PC-3 (cell line): ENCODE measurements around the gene SLC6A16. TPM values are rescaled to one million over a fixed set of nuclear protein-coding genes. Genes with fewer than 3 reads are reported as not detected.

Experiments
- ATAC-seq: fragments of 200-7000 bp; cut with Tn5 transposase; 2 replicates; pipeline ENCODE4 v1.9.1; 2020; ENCODE audit warnings: mild to moderate bottlenecking, moderate library complexity
- BruUV-seq: library from RNA; stranded (reverse); fragments of 400-500 nt; replicated peaks from 2 replicates; lab custom pipeline; 2021; lab: Mats Ljungman, UMichigan
- CTCF ChIA-PET: fragments of 300-600 bp; sonication (Branson Sonifier 250); formaldehyde crosslinking; loops from one replicate; lab custom pipeline; 2022; ENCODE audit warnings: antibody characterized with exemption; lab: Charles Lee
- POLR2A ChIA-PET: fragments of 300-600 bp; sonication (Branson Sonifier 250); formaldehyde crosslinking; loops from one replicate; lab custom pipeline; 2022; ENCODE audit warnings: antibody characterized with exemption; ENCODE audit not compliant: unreplicated experiment; lab: Charles Lee
- DNase-seq: peaks from one replicate; pipeline ENCODE4 v3.0.0-alpha.2; 2015
- H2AFZ ChIP-seq: fragments of 300-600 bp; sonication (generic); 2 replicates; pipeline ENCODE4 v1.6.0; 2016; ENCODE audit warnings: antibody characterized with exemption, low read length
- H3F3A ChIP-seq: fragments of 300-600 bp; sonication (generic); one replicate; pipeline ENCODE4 v1.6.0; 2017; ENCODE audit warnings: antibody characterized with exemption, low read length, control low read depth, mild to moderate bottlenecking; ENCODE audit not compliant: unreplicated experiment
- H3K27ac ChIP-seq: fragments of 300-600 bp; sonication (generic); 2 replicates; pipeline ENCODE4 v1.5.1; 2016; ENCODE audit warnings: mild to moderate bottlenecking, low read length
- H3K27me3 ChIP-seq: fragments of 300-600 bp; sonication (generic); 2 replicates; pipeline ENCODE4 v1.6.1; 2016; ENCODE audit warnings: low read length, mixed read lengths
- H3K36me3 ChIP-seq: fragments of 300-600 bp; sonication (generic); 2 replicates; pipeline ENCODE4 v1.6.1; 2016; ENCODE audit warnings: low read depth, mixed run types, low read length, mixed read lengths
- H3K4me1 ChIP-seq: fragments of 300-600 bp; sonication (generic); 2 replicates; pipeline ENCODE4 v1.5.1; 2016; ENCODE audit warnings: low read length; ENCODE audit not compliant: insufficient read depth
- H3K4me2 ChIP-seq: fragments of 300-600 bp; sonication (generic); 2 replicates; pipeline ENCODE4 v1.6.0; 2016; ENCODE audit warnings: low read length
- H3K4me3 ChIP-seq: fragments of 300-600 bp; sonication (generic); 2 replicates; pipeline ENCODE4 v1.5.1; 2016; ENCODE audit warnings: mild to moderate bottlenecking, low read length, mixed read lengths
- H3K79me2 ChIP-seq: fragments of 300-600 bp; sonication (generic); 2 replicates; pipeline ENCODE4 v1.6.1; 2017; ENCODE audit warnings: low read length, mixed read lengths
- H3K9ac ChIP-seq: fragments of 300-600 bp; sonication (generic); 2 replicates; pipeline ENCODE4 v1.6.0; 2016; ENCODE audit warnings: mild to moderate bottlenecking, low read length
- H3K9me2 ChIP-seq: fragments of 300-600 bp; sonication (generic); replicated peaks from 2 replicates; pipeline ENCODE4 v1.6.1; 2016; ENCODE audit warnings: mixed run types, low read length, mixed read lengths
- H3K9me3 ChIP-seq: fragments of 300-600 bp; sonication (generic); 2 replicates; pipeline ENCODE4 v1.6.1; 2016; ENCODE audit warnings: low read length, mixed read lengths
- H4K20me1 ChIP-seq: fragments of 300-600 bp; sonication (generic); 2 replicates; pipeline ENCODE4 v1.6.1; 2016; ENCODE audit warnings: low read length, mixed read lengths
- CTCF ChIP-seq: fragments of 300-600 bp; sonication (generic); conservative IDR thresholded peaks from 2 replicates; pipeline ENCODE4 v1.5.1; 2017; ENCODE audit warnings: antibody characterized with exemption, low read depth, mild to moderate bottlenecking, low read length
- EZH2 ChIP-seq: fragments of 300-600 bp; sonication (generic); IDR thresholded peaks from one replicate; pipeline ENCODE4 v1.6.1; 2017; ENCODE audit warnings: antibody characterized with exemption, mild to moderate bottlenecking, low read length; ENCODE audit not compliant: unreplicated experiment
- EZH2phosphoT487 ChIP-seq: fragments of 300-600 bp; sonication (generic); IDR thresholded peaks from 2 replicates; pipeline ENCODE4 v1.6.1; 2018; ENCODE audit warnings: mild to moderate bottlenecking, antibody characterized with exemption, low read length, borderline replicate concordance
- intact Hi-C: fragments of 100-400 bp; cut with micrococcal nuclease; formaldehyde crosslinking; loops from 2 replicates; pipeline ENCODE4 v1.9.0; 2023
- total RNA-seq: library from RNA; depleted of rRNA; stranded (reverse); fragments of >200 nt; gene quantifications from 2 replicates; pipeline ENCODE4 v1.2.3, GENCODE V29; 2014

The SLC6A16 gene
- total RNA-seq, 1 experiment from 2014 or later = not detected

- Histone ChIP-seq H3K9ac (no peak overlapping the region), H3K36me3 (peaks cover 17% of the 10 kb centered on the region; the same call in 1 of the 2 replicates), H2AFZ (peak overlapping the region; percentile 86), H3K4me2 (peak overlapping the region; percentile 83), H3K4me1 (peaks cover 14% of the 10 kb centered on the region), H3K9me2 (no peaks in the 10 kb centered on the region), H3K4me3 (peak overlapping the region; percentile 57), H3K9me3 (no peaks in the 10 kb centered on the region), H3K27ac (no peak overlapping the region), H3K79me2 (no peaks in the 10 kb centered on the region), H4K20me1 (no peaks in the 10 kb centered on the region), H3K27me3 (no peaks in the 10 kb centered on the region), H3F3A (no peaks in the 10 kb centered on the region)
- POLR2A ChIA-PET = interaction anchor here (0.6 to 1.0 kb wide), 2 partner anchors 8 to 29 kb away, joined by 3 to 11 read pairs; no protein-coding TSS in a partner anchor
- CTCF ChIA-PET = no interaction called here
- ATAC-seq (peak; percentile 78), DNase-seq (peak; percentile 94)
- intact Hi-C loops = loop anchor here (1.0 kb wide), 2 partner anchors 25 to 105 kb away; partner anchors contain the start of gene DKKL1
- TF ChIP-seq EZH2phosphoT487 (no peak), CTCF (no peak), EZH2 (no peak)
- no TSS peak for BruUV-seq
These were observed 13.8 kb upstream of the SLC6A16 start for GRCh38 chr19:49338691-49339300.

GRCh38 chr19:49338023-49338677, 13.2 kb upstream of the SLC6A16 start:
- Histone ChIP-seq H3F3A (no peaks in the 10 kb centered on the region), H3K9me3 (no peaks in the 10 kb centered on the region), H3K4me3 (peak overlapping the region; percentile 57; the same call in 1 of the 2 replicates), H3K9ac (no peak overlapping the region), H3K79me2 (no peaks in the 10 kb centered on the region), H3K4me2 (peak overlapping the region; percentile 83), H3K27ac (no peak overlapping the region), H3K36me3 (peaks cover 17% of the 10 kb centered on the region; the same call in 1 of the 2 replicates), H3K4me1 (peaks cover 14% of the 10 kb centered on the region), H4K20me1 (no peaks in the 10 kb centered on the region), H2AFZ (0 out of 2 replicates have a peak overlapping the region, but pooled peaks have one; percentile 51), H3K9me2 (no peaks in the 10 kb centered on the region), H3K27me3 (no peaks in the 10 kb centered on the region)
- no TSS peak for BruUV-seq
- DNase-seq (no peak), ATAC-seq (no peak)
- TF ChIP-seq CTCF (no peak), EZH2phosphoT487 (no peak), EZH2 (no peak)
- ChIA-PET CTCF (no interaction called here), POLR2A (no interaction called here)
- intact Hi-C loops = no loop called here
